GM21526 (cell line): ENCODE data around the gene PYCARD.

ENCODE experiments used
- ATAC-seq: cut with Tn5 transposase; IDR thresholded peaks from one replicate; pipeline ENCODE4 v1.9.1; 2021; ENCODE audit warnings: moderate library complexity; ENCODE audit not compliant: unreplicated experiment, low FRiP score

Gene PYCARD

GRCh38 chr16:31168848-31169247 is 33.7 kb downstream of the PYCARD start:
- no peak for ATAC-seq

GRCh38 chr16:31167315-31167714 is 35.2 kb downstream of the PYCARD start:
- ATAC-seq, result no peak

GRCh38 chr16:31157136-31157535 is 45.4 kb downstream of the PYCARD start:
- ATAC-seq, result no peak
